Eye (tissue), 1 donor: Measurements from ENCODE around the gene MTMR2.
"Not testable (repeated sequence)": the region's sequence is repeated elsewhere in the genome, so short reads cannot be mapped to it uniquely, and the experiment has no call there.

Source experiments
- DNase-seq: peaks from one replicate; pipeline ENCODE4 v3.0.0-alpha.2; 2015

MTMR2 gene

DNA sequence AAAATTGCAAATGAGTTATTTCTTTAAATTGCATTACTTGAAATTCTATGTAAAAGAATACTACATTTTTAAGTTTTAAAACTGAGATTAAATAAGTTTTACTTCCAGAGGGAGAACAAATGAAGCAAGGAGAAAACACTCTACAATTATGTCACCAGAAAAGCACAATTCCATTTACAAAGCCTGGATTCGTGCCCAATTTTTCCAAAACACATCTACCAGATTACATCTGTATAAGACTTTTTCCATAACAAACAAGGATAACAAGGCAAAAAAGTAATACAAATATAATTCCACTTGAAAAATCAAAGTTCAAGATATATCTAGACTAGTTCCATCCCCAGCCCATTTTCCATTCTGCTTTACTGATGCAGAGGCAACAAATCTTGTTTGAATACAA, 40.5 kb downstream of the MTMR2 start:
- DNase-seq: peak; percentile 17

DNA sequence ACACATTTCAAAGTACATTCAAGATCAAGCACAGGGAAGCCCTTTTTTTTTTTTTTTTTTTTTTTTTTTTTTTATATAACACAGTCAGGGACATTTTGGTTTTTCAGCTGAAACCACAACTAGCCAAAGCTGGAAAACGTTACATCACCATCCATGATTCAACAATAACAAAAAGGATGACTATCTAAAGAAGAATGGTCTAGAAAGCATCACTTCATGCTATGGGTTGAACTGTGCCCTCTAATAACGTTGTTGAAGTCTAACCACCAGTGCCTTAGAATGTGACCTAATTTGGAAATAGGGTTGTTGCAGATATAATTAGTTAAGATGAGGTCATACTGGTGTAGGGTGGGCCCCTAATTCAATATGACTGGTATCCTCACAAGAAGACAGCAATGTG, 46.6 kb downstream of the MTMR2 start:
- peak; percentile 22 for DNase-seq

DNA sequence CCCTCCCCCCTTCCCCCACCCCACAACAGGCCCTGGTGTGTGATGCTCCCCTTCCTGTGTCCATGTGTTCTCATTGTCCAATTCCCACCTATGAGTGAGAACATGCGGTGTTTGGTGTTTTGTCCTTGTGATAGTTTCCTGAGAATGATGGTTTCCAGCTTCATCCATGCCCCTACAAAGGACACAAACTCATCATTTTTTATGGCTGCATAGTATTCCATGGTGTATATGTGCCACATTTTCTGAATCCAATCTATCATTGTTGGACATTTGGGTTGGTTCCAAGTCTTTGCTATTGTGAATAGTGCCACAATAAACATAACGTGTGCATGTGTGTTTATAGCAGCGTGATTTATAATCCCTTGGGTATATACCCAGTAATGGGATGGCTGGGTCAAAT, 53.0 kb downstream of the MTMR2 start:
- not testable (repeated sequence) for DNase-seq

DNA sequence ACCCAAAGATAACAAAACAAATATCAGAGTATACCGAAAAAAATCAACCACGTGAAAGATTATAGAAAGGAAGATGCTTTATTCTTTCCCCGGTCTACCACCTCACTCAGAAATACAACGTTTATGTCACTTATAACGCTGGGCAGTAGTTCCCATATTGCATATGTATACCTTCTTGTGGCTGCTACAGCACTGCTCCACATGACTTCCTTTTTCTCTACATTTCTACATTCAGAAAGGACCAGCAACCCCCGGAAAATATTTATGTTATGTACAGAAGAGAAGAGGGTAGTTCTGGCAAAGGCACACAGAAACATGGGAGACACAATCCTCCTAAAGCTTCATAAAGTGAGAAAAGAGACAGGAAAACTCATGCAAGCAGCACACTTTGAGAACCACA, 56.8 kb downstream of the MTMR2 start:
- DNase-seq: no peak

DNA sequence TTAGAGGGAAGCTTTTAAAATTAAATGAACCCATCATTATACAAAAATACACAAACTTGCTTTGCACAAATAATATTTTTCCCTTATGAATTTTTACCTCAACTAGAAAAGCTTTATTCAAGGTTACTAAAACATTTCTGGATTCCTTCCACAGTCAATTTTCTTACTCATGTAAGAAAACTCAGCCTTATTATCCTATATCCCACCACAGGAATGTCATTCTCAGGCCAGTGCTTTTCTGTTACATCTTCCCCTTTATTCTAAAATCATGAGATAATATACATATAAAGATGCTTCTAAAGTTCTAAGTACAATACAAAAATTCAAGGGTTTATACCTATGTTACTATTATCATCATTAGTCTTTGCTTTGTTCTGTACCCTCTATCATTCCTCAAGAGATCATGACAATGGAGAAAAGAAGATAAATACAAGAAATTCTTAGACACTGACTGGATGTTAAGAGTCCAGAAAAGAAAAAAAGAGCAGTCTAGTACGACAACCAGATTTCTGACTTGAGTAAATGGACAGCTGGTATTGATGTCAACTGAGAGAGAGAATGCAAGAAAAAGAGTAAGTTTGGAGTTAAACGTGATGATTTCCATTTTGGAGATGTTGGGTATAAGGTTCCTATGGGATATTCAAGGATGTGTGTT, 60.3 kb downstream of the MTMR2 start:
- no peak for DNase-seq

DNA sequence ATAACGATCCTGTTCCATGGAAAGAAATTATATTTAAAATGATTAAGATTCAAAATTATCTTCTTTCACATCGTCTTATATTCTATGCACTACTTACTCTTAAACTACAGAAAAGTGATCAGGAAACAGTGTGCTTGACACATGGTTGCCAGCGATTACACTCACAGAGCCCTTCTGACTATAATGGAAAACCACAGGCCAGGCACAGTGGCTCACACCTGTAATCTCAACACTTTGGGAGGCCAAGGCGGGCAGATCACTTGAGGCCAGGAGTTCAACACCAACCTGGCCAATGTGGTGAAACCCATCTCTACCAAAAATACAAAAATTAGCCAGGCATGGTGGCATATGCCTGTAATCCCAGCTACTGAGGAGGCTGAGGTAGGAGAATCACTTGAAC, 63.9 kb downstream of the MTMR2 start:
- not testable (repeated sequence) for DNase-seq

DNA sequence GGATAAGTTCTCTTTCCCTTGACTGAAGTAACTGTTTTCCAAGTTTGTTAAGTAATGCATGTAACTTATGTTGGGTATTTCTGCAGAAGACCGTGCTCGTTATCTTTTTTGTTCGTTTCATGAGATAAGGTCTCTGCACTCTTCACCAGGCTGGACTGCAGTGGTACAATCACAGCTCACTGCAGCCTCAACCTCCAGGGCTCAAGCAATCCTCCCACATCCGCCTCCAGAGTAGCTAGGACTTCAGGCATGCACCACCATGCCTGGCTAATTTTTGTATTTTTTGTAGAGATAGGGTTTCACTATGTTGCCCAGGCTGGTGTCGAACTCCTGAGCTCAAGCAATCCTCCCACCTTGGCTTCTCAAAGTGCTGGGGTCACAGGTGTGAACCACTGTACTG, 69.5 kb downstream of the MTMR2 start:
- DNase-seq: not testable (repeated sequence)

DNA sequence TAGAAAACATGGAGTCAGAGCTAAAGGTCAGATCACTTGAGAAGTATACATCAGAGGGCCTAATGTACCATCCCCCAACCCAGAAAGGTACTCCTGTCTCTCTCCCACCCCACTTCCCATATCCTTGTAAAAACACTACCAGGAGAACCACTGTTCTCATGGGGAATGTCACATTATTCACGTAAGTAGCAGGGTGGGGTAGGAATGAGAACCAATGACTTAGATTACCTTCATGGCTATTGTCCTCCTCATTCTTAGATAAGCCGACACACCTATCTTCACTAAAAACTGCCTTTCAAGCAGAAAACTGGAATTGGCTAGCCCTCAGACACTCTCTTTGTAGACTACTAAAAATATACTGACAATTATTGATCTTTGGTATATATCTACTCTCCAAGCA, 70.0 kb downstream of the MTMR2 start:
- DNase-seq: no peak

DNA sequence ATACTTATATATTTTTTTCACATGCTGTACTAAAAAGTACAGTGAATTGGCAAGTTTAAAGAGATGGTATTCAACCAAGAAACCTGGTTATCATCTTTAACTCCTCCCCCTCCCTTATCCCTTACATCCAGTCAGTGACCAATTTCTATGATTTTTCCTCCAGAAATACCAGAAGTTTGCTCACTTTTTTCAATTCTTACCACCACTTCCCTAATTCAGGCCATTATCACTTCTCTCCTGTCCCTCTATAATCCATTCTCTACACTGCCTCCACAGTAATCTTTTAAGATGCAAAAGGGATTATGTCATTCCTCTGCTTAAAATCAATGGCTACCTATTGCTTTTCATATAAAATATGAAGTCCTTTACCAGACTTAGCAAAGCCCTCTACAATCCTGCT, 70.8 kb downstream of the MTMR2 start:
- DNase-seq: no peak

DNA sequence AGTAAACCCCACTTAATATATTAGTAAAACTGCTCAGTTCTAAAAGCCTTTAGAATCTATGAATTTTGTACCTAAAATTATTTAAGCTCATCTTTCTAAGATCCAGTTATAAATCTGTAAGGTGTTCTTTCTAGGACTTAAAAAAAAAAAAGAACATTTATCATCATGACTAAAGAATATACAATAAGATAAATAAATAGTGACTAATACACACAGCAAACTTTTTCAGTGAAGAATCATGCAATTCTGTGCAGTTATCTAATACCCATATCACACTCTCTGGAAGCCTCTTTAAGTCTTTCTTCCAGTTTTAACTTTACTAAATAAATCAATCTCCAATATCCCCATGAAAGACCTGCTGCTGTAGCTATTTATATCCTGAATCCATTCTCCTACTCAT, 73.8 kb downstream of the MTMR2 start:
- DNase-seq: no peak

DNA sequence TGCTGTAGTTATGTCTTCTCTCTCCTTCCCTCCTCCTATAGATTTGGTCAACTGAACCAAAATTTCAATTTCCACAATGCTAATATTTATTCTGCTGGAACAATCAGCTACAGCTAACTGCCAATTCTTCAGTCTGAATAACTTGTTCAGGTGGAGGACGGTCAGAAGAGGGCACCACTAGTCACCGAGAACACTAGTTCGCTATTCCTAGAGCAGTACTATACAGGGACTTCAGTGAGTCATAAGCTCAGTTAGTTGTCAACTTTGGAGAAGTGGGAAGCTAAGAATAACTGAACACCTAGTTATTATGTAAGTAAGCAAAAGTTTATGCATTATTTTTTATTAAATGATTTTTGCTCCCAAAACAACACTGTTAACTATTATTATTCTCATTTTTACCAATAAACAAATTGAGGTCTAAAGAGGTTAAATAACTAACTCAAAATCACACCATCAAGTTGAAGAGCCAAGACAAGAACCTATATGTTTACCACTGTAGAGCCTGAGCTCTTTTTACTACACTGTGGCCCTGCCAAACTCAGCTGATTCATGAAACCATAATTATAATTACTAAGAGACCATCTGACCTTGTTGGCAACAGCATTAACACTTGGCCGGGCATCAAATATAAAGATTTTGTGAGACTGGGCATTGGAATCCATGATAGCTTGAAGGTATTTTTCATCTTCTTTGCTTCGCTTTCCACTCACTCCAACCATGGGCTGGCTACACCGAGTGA, 74.7 kb downstream of the MTMR2 start:
- peak; percentile 48 for DNase-seq

DNA sequence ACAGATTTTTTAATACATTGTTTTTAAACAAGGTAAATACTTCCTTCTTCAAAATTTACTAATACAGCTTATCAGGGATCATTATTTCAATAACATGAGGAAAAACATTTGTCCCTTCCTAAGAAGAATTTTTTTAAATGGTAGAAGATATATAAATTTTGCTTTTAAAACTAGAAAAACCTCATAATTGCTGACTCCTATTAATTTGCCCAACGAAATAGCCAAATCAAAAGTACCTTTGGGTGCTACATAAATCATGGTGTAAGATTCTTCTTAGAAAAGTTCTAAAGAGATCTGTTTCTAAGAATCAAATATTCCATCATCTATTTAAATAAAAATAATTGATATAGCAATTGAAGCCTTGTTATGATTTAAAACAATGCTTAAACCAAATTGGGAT, 78.7 kb downstream of the MTMR2 start:
- no peak for DNase-seq

DNA sequence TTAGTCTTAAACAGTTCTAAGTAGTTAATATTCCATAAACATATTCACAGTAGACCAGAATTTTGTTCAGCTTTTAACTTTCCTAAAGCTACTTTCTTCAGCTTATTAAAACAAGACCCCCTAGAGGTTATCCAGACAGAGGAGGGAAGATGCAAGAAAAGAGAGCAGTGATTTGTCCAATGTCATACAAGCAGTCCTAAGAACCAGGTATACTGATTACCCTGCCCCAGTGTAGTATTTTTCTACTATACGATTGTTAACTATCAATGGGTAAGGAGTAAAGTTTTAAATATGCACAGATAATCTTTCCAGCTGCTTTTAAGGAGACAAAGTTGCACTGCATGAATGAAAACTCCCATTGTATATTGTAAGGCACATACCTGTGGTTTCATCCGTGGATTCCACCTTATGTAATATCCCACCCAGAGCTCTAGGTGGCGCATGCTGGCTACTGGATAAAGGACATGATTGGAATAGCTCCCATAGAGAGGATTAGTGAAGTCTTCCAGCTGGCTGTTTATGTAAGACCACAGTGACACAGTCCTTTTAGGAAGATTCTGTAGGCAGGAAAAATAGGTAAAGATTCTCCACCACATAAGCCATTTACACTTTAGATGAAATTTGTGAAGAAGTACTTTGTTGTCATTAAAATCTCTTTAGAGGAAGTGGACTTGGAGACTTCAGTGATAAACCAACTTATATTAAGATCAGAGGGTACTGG, 88.0 kb downstream of the MTMR2 start:
- peak; percentile 88 for DNase-seq

DNA sequence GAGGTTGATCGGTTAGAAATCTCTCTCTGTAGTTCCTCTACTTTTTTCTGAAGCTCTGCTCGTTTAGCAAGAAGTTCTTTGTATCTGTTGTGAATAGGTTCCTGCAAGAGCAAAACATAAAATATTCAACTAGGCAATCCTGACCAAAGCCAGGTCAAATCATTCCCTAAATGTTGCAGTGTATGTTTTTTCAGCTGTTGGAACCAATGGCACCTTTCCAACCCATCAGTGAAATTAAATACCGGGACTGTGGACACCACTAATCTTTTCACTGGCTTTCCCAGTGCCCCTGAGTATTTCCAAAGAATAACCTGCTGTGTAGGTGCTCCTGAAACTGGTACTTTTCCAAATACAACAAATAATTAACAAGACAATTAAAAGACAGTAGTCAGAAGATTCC, 88.6 kb downstream of the MTMR2 start:
- no peak for DNase-seq

DNA sequence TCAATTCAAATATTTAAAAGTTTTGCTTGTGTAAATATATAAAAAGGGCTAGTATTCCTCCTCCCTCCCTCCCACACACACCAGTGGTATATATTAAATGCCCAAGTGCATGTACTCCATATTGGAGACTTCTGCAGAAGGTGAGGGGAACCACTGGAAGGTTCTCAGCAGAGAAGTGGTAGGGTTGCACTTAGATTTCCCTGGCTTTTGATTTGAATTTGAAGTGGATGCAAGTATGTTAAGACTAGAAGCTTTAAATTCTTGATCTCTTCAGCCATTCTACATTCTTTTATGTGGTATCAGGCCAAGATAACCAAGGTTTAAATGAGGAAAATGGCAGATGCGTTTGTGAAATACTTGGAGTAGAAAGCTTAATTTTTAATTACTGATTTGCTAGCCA, 90.5 kb downstream of the MTMR2 start:
- DNase-seq: no peak

DNA sequence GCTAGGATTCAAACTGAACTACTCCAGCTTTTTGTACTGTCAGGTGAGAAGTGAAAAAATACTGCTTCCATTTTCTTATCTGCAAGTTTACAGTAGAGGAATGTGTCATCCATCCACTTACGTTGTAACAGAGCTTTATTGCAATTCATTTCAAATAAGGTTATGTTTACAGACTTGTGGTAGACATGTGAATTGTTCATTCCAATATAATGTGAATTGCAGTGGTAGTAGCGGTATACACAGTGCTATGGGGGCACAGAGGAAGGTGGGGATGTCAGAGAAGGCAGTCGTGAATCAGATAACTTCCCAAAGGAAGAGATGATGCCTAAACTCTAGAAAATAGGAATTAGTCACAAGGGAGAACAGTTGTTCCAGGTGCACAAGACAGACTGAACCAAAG, 91.1 kb downstream of the MTMR2 start:
- DNase-seq: no peak

DNA sequence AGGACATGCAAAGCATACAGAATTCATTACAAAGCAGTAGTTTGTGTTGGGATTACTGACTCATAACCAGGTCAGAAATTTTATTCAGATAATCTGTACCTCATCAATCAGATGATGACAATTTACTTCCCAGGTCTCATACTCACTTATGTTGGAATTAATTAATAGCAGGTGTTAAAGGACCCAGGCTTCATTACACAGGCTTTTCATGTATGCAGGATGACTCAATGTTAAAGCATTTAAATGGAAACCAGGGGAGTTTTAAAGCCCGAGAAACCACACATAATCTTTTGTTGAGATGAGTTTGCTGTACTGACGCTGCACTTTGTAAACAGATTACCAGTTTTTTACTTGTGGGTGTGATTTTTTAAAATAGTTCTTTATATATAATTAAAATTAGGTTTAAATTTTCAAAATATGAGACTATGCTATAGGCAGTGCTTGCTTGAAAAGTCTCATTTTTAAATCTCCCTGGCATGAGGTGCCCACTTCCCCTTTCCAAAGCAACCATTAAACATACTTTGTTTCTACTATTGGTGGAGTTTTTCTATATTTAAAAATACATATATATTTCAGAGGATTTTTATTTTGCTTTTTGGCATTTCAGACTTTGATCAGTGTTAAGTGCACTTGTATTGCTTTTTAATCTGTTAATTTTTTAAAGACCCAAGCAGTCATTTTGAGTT, 92.6 kb downstream of the MTMR2 start:
- no peak for DNase-seq

DNA sequence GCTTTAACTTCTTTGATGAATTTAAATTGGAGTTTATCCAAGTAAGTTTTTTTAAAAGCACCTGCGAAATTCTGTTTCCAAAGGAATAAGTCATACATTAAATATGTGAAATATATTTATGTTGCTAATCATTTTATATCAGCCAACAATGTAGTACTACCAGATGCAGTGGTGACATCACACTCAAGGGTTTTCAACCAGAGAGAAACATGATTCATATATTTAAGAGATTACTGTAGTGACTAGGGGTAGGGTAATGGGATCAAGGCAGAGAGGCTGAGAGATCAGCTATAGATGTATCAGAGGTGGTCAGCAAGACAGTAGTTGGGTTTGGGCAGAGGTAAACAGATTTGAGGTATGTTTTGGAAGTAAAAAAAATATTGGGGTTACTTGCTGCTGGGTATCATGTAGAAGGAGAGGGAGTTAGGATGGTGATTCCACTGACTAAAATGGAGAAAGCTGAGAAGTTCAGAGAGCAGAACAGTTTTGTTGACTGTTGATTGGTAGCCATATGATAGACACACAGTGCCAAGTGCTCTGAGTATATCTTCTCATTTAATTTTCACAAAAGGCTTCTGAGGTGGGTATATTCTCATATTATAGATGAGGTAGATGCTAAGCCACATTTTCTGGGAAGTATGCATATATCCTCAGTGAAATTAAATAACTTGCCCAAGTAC, 94.2 kb downstream of the MTMR2 start:
- no peak for DNase-seq

DNA sequence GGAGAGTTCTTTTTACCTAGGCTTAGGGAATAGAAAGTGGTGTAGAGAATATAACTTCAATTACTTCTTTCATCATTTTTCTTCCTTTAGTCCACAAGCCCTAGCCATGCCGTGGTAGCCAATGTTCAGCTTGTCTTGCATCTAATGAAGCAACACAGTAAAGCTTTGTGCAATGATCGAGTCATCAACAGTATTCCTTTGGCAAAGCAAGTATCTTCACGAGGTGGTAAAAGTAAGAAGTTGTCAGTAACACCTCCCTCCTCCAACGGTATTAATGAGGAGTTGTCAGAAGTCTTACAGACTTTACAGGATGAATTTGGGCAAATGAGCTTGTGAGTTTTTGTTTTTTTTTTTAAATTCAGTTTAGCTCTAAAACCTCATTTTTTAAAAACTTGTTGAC, 96.2 kb downstream of the MTMR2 start:
- DNase-seq: no peak

DNA sequence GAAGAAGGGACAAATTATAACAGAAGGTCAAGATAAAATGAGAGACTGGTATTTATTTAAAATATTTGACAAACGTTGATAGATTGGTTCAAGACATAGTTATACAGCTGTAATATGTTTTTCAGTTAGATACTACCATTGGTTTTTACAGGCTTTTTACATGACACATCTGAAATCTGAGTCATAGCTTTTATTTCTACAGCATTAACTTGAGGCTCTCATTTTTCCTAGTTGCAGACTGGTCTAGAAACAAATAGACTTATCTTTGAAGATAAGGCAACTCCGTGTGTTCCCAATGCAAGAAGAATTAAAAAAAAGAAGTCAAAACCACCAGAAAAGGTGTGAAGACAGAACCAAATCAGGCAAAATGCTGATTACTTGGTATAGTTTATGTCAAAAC, 102.3 kb downstream of the MTMR2 start:
- DNase-seq: no peak

DNA sequence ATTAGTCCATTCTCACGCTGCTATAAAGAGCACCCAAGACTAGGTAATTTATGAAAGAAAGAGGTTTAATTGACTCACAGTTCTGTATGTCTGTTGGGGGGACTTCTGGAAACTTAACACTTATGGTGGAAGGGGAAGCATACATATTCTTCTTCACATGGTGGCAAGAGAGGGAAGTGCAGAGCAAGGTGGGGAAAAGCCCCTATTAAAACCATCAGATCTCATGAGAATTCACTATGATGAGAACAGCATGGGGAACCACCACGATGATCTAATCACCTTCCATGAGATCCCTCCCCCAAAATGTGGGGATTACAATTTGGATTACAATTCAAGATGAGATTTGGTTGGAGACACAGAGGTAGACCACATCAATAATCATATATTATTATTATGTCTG, 107.9 kb downstream of the MTMR2 start:
- no peak for DNase-seq

DNA sequence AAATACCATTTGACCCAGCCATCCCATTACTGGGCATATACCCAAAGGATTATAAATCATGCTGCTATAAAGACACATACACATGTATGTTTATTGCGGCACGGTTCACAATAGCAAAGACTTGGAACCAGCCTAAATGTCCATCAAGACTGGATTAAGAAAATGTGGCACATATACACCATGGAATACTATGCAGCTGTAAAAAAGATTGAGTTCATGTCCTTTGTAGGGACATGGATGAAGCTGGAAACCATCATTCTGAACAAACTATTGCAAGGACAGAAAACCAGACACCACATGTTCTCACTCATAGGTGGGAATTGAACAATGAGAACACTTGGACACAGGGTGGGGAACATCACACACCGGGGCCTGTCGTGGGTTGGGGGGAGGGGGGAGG, 112.9 kb downstream of the MTMR2 start:
- DNase-seq: not testable (repeated sequence)

DNA sequence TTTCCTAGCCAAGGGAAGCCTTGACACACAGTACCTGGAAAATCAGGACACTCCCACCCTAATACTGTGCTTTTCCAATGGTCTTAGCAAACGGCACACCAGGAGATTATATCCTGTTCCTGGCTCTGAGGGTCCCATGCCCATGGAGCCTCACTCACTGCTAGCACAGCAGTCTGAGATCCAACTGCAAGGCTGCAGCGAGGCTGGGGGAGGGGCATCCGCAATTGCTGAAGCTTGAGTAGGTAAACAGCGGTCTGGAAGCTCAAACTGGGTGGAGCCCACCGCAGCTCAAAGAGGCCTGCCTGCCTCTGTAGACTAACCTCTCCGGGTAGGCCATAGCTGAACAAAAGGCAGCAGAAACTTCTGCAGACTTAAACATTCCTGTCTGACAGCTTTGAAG, 117.4 kb downstream of the MTMR2 start:
- DNase-seq: not testable (repeated sequence)
